ENCODE results near the gene FST. TPM values are rescaled to one million over a fixed set of nuclear protein-coding genes. Genes with fewer than 3 reads are reported as not detected.
A peak's percentile ranks its signal among the peaks of the same experiment; 100 is the strongest.

Gene FST
- polyA plus RNA-seq, 1 experiment = 121 TPM

GRCh38 chr5:53481159-53481886 is 894 bp downstream of the FST start:
- Histone ChIP-seq H3K27ac (ENCODE audit: low read depth, low read length) (peak overlapping the region; percentile 79), H3K4me3 (ENCODE audit: low read depth, low read length) (peak overlapping the region; percentile 97), H3K27me3 (ENCODE audit: control insufficient read depth, insufficient read depth, low read length) (no peaks in the 10 kb centered on the region), H3K9me3 (ENCODE audit: control insufficient read depth, insufficient read depth, low read length) (no peaks in the 10 kb centered on the region; the same call in 1 of the 2 replicates)
- POLR2A ChIA-PET = interaction anchor here (0.6 to 1.4 kb wide), 7 partner anchors 11 to 731 kb away, joined by 3 to 4 read pairs (median 3); no protein-coding TSS in a partner anchor
- DNase-seq (ENCODE audit: low read depth, low spot score) = no peak
- no peak for TF ChIP-seq CTCF (IDR thresholded peaks at IDR 0.05; ENCODE audit: low read depth, low read length)
- CTCF ChIA-PET = interaction anchor here (0.6 to 2.2 kb wide), 5 partner anchors 220 to 753 kb away, joined by 3 to 9 read pairs (median 3); no protein-coding TSS in a partner anchor

DNA sequence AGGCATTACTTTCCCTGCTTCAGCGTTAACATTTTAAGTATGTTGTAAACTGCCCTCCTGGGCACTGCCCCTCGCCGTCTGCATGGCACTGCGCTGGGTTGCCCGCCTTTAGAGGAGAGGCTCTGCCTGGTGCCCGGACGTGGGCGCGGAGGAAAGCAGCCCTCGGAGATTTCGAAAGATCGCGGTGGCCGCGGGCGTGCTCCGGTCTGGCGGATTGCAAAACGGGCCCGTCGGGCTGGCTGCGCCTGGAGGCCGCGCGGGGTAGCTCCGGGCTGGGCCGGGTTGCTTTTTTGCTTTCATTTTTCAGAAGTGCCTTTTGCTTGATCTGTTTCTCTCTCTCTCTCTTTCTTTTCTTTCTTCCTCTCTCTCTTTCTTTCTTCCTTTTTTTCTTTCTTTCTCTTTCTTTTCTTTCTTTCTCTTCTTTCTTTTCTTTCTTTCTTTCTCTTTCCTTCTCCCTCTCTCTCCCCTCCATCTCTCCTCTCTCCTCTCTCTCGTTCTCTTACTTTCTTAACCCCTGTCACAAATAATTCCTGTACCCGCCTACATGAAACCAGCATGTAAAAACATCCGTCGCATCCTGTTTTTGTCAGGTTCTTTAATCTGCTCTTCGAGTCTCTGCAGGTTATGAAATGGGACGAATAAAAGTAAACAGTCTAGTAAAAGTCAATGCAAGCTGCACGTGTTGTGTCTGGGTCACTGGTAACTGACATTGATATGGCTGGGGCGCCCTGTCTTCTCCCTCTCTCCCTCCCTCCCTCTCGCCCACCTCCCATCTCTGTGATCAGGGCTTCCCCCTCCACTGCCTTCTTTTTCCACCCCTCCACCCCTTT is 1.7 kb downstream of the FST start:
- peak; percentile 13; the same call in 1 of the 2 replicates for TF ChIP-seq CTCF (IDR thresholded peaks at IDR 0.05; ENCODE audit: low read depth, low read length)
- Histone ChIP-seq H3K27me3 (ENCODE audit: control insufficient read depth, insufficient read depth, low read length) (no peaks in the 10 kb centered on the region), H3K27ac (ENCODE audit: low read depth, low read length) (peak overlapping the region; percentile 59), H3K9me3 (ENCODE audit: control insufficient read depth, insufficient read depth, low read length) (no peaks in the 10 kb centered on the region; the same call in 1 of the 2 replicates), H3K4me3 (ENCODE audit: low read depth, low read length) (peak overlapping the region; percentile 97)
- no peak for DNase-seq (ENCODE audit: low read depth, low spot score)
- CTCF ChIA-PET = interaction anchor here (0.7 to 2.2 kb wide), 5 partner anchors 43 to 752 kb away, joined by 3 to 9 read pairs (median 3); no protein-coding TSS in a partner anchor
- POLR2A ChIA-PET = interaction anchor here (1.1 kb wide), 1 partner anchor 12 kb away, joined by 3 read pairs; no protein-coding TSS in a partner anchor

DNA sequence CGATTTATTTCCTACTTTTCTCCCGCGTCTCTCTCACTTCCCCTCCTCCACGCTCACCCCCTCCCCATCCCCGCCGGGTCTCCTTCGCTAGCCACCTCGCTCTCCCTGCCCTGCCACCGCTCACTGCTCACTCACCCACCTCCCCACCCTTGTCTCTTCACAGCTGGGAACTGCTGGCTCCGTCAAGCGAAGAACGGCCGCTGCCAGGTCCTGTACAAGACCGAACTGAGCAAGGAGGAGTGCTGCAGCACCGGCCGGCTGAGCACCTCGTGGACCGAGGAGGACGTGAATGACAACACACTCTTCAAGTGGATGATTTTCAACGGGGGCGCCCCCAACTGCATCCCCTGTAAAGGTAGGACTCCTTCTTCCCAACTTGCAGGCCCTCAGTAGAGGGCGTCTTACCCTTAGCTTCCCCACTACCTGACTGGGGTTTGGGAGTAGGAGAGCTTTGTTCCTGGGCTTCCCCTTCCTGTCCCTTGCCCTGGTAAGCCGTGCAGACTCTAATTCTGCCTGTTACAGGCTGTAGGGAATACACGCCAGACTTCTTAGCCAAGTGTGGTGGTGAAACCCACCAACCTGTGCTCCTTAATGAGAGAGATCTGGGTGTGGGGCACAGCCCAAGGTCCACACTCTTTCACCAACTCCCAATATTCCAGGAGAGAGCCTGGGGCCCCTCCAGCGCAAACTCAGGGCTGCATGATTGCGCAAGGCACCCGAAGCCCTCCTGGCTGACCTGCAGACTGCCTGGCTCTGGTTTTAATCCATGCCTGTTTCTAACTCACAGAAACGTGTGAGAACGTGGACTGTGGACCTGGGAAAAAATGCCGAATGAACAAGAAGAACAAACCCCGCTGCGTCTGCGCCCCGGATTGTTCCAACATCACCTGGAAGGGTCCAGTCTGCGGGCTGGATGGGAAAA is 2.5 kb downstream of the FST start:
- peak; percentile 46 for TF ChIP-seq CTCF (IDR thresholded peaks at IDR 0.05; ENCODE audit: low read depth, low read length)
- POLR2A ChIA-PET = no interaction called here
- DNase-seq (ENCODE audit: low read depth, low spot score) = no peak
- CTCF ChIA-PET = interaction anchor here (0.7 to 1.8 kb wide), 2 partner anchors 44 to 221 kb away, joined by 3 to 5 read pairs; no protein-coding TSS in a partner anchor
- H3K4me3 ChIP-seq (ENCODE audit: low read depth, low read length) = peak overlapping the region; percentile 97
- H3K9me3 ChIP-seq (ENCODE audit: control insufficient read depth, insufficient read depth, low read length) = no peaks in the 10 kb centered on the region; the same call in 1 of the 2 replicates
- peak overlapping the region; percentile 52 for H3K27ac ChIP-seq (ENCODE audit: low read depth, low read length)
- no peaks in the 10 kb centered on the region for H3K27me3 ChIP-seq (ENCODE audit: control insufficient read depth, insufficient read depth, low read length)

DNA sequence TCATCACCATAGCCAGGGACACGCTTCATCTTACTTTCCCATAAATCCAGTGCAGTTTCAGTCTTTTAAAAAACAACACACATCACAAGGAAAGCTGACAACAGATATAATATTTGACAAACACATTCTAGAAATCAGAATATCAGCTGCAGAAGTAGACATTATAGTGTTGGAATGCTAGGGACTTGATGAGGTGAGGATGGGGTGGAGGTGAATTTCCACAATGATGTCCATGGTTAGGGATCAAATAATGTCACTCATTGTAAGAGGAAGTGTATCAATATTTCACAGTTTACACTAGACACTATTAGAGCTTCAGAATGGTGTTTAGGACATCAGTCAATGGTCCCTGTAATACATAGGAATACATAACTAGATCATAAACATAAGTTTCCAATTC is 7.0 kb downstream of the FST start:
- DNase-seq (ENCODE audit: low read depth, low spot score) = no peak
- no peak for TF ChIP-seq CTCF (IDR thresholded peaks at IDR 0.05; ENCODE audit: low read depth, low read length)
- Histone ChIP-seq H3K27me3 (ENCODE audit: control insufficient read depth, insufficient read depth, low read length) (no peaks in the 10 kb centered on the region), H3K9me3 (ENCODE audit: control insufficient read depth, insufficient read depth, low read length) (no peaks in the 10 kb centered on the region), H3K4me3 (ENCODE audit: low read depth, low read length) (no peak overlapping the region), H3K27ac (ENCODE audit: low read depth, low read length) (no peak overlapping the region)
- POLR2A ChIA-PET = no interaction called here
- CTCF ChIA-PET = interaction anchor here (0.7 to 1.8 kb wide), 2 partner anchors 116 to 742 kb away, joined by 4 to 9 read pairs; no protein-coding TSS in a partner anchor

Data from AG04450 (cell line).